HL-60 (cell line): ENCODE data around the gene IGF2R.

Source experiments
- TF ChIP-seq, protein P1 (sequence below): IDR thresholded peaks from 2 replicates; pipeline ENCODE4 v1.6.1; 2012; ENCODE audit warnings: low read depth; ENCODE audit not compliant: insufficient replicate concordance
- TF ChIP-seq, protein P2 (sequence below): IDR thresholded peaks from one replicate; pipeline ENCODE4 v1.5.1; 2011; ENCODE audit warnings: low read length, control low read depth, inconsistent platforms; ENCODE audit not compliant: insufficient read depth

DNA sequence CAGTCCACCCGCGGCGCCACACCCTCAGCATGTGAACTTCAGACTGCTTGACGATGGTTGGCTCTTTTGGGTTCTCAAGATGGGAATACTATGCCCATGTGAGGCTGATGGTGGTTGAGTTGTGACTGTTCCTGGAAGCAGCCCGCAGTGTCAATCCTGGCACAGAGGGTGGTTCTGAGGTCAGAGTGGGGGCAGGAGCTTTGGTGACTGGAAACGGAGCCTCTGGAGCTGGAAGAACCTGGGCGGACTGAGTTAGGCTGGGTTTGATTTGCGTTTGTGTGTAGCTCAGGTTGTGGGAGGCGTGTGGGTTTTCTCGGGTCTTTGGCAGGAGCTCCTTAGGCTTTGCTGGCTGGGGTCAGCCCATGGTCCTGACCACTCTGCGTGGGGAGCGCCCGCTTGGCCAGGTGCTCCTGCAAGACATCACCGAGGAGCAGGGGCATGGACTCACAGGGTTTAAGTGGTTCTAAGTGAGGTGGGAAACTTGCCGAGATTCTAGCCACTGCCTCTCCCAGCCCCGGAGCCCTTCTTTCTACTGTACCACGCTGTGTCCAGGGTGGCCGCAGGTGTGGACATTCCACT, 115.4 kb downstream of the IGF2R start:
- TF ChIP-seq, protein P1, sequence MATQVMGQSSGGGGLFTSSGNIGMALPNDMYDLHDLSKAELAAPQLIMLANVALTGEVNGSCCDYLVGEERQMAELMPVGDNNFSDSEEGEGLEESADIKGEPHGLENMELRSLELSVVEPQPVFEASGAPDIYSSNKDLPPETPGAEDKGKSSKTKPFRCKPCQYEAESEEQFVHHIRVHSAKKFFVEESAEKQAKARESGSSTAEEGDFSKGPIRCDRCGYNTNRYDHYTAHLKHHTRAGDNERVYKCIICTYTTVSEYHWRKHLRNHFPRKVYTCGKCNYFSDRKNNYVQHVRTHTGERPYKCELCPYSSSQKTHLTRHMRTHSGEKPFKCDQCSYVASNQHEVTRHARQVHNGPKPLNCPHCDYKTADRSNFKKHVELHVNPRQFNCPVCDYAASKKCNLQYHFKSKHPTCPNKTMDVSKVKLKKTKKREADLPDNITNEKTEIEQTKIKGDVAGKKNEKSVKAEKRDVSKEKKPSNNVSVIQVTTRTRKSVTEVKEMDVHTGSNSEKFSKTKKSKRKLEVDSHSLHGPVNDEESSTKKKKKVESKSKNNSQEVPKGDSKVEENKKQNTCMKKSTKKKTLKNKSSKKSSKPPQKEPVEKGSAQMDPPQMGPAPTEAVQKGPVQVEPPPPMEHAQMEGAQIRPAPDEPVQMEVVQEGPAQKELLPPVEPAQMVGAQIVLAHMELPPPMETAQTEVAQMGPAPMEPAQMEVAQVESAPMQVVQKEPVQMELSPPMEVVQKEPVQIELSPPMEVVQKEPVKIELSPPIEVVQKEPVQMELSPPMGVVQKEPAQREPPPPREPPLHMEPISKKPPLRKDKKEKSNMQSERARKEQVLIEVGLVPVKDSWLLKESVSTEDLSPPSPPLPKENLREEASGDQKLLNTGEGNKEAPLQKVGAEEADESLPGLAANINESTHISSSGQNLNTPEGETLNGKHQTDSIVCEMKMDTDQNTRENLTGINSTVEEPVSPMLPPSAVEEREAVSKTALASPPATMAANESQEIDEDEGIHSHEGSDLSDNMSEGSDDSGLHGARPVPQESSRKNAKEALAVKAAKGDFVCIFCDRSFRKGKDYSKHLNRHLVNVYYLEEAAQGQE: no peak
- TF ChIP-seq, protein P2, sequence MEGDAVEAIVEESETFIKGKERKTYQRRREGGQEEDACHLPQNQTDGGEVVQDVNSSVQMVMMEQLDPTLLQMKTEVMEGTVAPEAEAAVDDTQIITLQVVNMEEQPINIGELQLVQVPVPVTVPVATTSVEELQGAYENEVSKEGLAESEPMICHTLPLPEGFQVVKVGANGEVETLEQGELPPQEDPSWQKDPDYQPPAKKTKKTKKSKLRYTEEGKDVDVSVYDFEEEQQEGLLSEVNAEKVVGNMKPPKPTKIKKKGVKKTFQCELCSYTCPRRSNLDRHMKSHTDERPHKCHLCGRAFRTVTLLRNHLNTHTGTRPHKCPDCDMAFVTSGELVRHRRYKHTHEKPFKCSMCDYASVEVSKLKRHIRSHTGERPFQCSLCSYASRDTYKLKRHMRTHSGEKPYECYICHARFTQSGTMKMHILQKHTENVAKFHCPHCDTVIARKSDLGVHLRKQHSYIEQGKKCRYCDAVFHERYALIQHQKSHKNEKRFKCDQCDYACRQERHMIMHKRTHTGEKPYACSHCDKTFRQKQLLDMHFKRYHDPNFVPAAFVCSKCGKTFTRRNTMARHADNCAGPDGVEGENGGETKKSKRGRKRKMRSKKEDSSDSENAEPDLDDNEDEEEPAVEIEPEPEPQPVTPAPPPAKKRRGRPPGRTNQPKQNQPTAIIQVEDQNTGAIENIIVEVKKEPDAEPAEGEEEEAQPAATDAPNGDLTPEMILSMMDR: no peak
